PC-9 (cell line): ENCODE measurements around the gene GANC. TPM values are rescaled to one million over a fixed set of nuclear protein-coding genes. Genes with fewer than 3 reads are reported as not detected.

Experiments used
- BruUV-seq: library from RNA; stranded (reverse); fragments of 400-500 nt; replicated peaks from 2 replicates; lab custom pipeline; 2021; lab: Mats Ljungman, UMichigan
- CTCF ChIA-PET: fragments of 300-600 bp; sonication (Branson Sonifier 250); formaldehyde crosslinking; loops from one replicate; lab custom pipeline; 2022; ENCODE audit warnings: antibody characterized with exemption; lab: Charles Lee
- POLR2A ChIA-PET: fragments of 300-600 bp; sonication (Branson Sonifier 250); formaldehyde crosslinking; loops from one replicate; lab custom pipeline; 2022; ENCODE audit warnings: antibody characterized with exemption; ENCODE audit not compliant: unreplicated experiment; lab: Charles Lee
- DNase-seq, 2 experiments: peaks; one replicate each; pipeline versions ENCODE4 v3.0.0 to v3.0.0-alpha.2; 2015 to 2022; ENCODE audit warnings: mixed read lengths in 1 of 2
- H2AFZ ChIP-seq: fragments of 200-600 bp; sonication (generic); 2 replicates; pipeline ENCODE4 v1.8.1; 2017; ENCODE audit warnings: antibody characterized with exemption
- H3F3A ChIP-seq: fragments of 200-600 bp; sonication (generic); 2 replicates; pipeline ENCODE4 v1.8.1; 2017; ENCODE audit warnings: antibody characterized with exemption, mild to moderate bottlenecking, low read depth; ENCODE audit not compliant: insufficient read depth
- H3K27ac ChIP-seq: fragments of 200-600 bp; sonication (generic); 2 replicates; pipeline ENCODE4 v1.6.1; 2016; ENCODE audit warnings: mixed run types
- H3K27me3 ChIP-seq: fragments of 200-600 bp; sonication (generic); 2 replicates; pipeline ENCODE4 v1.6.1; 2016; ENCODE audit warnings: low read depth, mixed run types; ENCODE audit not compliant: insufficient read depth
- H3K36me3 ChIP-seq: fragments of 200-600 bp; sonication (generic); 2 replicates; pipeline ENCODE4 v1.6.1; 2016; ENCODE audit warnings: low read depth, mixed run types
- H3K4me1 ChIP-seq: fragments of 200-600 bp; sonication (generic); replicated peaks from 2 replicates; pipeline ENCODE4 v1.6.1; 2016; ENCODE audit warnings: mixed run types; ENCODE audit not compliant: insufficient read depth
- H3K4me2 ChIP-seq: fragments of 200-600 bp; sonication (generic); 2 replicates; pipeline ENCODE4 v1.6.1; 2017; ENCODE audit warnings: mixed run types
- H3K4me3 ChIP-seq: fragments of 200-600 bp; sonication (generic); 2 replicates; pipeline ENCODE4 v1.6.1; 2016; ENCODE audit warnings: mixed run types
- H3K79me2 ChIP-seq: fragments of 200-600 bp; sonication (generic); 2 replicates; pipeline ENCODE4 v1.6.1; 2017; ENCODE audit warnings: low read depth, mixed run types
- H3K9me2 ChIP-seq: fragments of 200-600 bp; sonication (generic); 2 replicates; pipeline ENCODE4 v1.8.1; 2017; ENCODE audit warnings: mild to moderate bottlenecking; ENCODE audit not compliant: insufficient read depth
- H3K9me3 ChIP-seq: fragments of 200-600 bp; sonication (generic); 2 replicates; pipeline ENCODE4 v1.8.1; 2016; ENCODE audit warnings: low read depth; ENCODE audit not compliant: insufficient read depth
- H4K20me1 ChIP-seq: fragments of 200-600 bp; sonication (generic); 2 replicates; pipeline ENCODE4 v1.8.1; 2017; ENCODE audit not compliant: insufficient read depth
- EZH2 ChIP-seq: fragments of 200-600 bp; sonication (generic); IDR thresholded peaks from 2 replicates; pipeline ENCODE4 v1.8.0; 2017; ENCODE audit warnings: antibody characterized with exemption, low read depth
- intact Hi-C: fragments of 100-400 bp; cut with micrococcal nuclease; formaldehyde crosslinking; loops from one replicate; pipeline ENCODE4 v1.10.0; 2022; ENCODE audit not compliant: unreplicated experiment
- total RNA-seq: library from RNA; stranded (reverse); gene quantifications from 2 replicates; pipeline ENCODE4 v1.2.3, GENCODE V29; 2021
- TF ChIP-seq, protein P1 (sequence below): fragments of 200-600 bp; sonication (generic); conservative IDR thresholded peaks from 2 replicates; pipeline ENCODE4 v1.6.1; 2017; ENCODE audit warnings: mixed run types, antibody characterized with exemption, mild to moderate bottlenecking, moderate library complexity

Gene GANC
- total RNA-seq, 1 experiment from 2014 or later = 16.3 TPM

DNA sequence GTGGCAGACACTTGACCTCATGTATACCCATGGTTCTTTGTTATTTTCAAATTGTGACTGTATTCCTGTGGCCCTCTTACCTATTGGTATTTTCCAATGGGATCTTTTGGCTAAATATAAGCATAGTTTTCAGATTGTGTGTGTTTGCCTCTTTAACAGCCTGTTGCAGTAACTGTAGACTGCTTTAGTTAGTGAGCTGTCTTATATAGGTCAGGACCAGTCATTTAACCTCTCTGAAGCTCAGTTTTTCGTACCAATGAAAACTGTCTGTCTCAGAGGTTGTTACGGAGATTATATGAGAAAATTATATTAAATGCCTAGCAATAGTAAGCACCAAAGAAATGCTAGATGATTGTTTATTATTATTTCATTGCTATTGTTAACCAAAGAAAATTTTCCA, 57.0 kb downstream of the GANC start:
- no peak overlapping the region for H2AFZ ChIP-seq
- TF ChIP-seq EZH2 = no peak
- TF ChIP-seq, protein P1, sequence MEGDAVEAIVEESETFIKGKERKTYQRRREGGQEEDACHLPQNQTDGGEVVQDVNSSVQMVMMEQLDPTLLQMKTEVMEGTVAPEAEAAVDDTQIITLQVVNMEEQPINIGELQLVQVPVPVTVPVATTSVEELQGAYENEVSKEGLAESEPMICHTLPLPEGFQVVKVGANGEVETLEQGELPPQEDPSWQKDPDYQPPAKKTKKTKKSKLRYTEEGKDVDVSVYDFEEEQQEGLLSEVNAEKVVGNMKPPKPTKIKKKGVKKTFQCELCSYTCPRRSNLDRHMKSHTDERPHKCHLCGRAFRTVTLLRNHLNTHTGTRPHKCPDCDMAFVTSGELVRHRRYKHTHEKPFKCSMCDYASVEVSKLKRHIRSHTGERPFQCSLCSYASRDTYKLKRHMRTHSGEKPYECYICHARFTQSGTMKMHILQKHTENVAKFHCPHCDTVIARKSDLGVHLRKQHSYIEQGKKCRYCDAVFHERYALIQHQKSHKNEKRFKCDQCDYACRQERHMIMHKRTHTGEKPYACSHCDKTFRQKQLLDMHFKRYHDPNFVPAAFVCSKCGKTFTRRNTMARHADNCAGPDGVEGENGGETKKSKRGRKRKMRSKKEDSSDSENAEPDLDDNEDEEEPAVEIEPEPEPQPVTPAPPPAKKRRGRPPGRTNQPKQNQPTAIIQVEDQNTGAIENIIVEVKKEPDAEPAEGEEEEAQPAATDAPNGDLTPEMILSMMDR = no peak
- H3K27ac ChIP-seq = no peak overlapping the region
- DNase-seq = no peak
- H3K9me2 ChIP-seq = no peaks in the 10 kb centered on the region
- H3K9me3 ChIP-seq = 0 out of 2 replicates have a peak, but pooled peaks cover 2% of the 10 kb centered on the region
- H3K4me3 ChIP-seq = no peak overlapping the region
- H3K79me2 ChIP-seq = no peaks in the 10 kb centered on the region
- ChIA-PET POLR2A (no interaction called here), CTCF (no interaction called here)
- H3F3A ChIP-seq = no peaks in the 10 kb centered on the region
- no peaks in the 10 kb centered on the region for H4K20me1 ChIP-seq
- H3K36me3 ChIP-seq = no peaks in the 10 kb centered on the region
- no peak overlapping the region for H3K4me2 ChIP-seq
- intact Hi-C loops = no loop called here
- BruUV-seq = no TSS peak
- no peaks in the 10 kb centered on the region for H3K27me3 ChIP-seq
- H3K4me1 ChIP-seq = no peaks in the 10 kb centered on the region

DNA sequence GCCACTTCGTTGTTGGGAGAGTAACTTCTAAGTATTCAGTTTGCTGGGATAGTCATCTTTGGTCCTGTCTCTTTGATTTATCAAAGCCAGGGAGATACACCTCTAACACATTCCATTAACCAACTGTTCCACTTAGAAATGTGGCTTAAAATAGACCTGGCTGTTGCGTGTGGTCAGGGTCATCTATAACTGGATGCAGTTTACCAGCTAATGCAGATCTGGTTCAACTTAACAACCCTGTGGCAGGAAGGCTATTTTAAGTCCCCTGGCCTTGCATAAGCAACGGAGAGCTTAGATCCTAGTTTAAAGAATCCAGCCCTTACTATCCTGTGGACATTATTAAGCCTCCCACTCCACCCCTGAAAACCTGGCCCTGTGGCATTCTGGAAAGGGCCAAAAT, 58.2 kb downstream of the GANC start:
- Histone ChIP-seq H2AFZ (no peak overlapping the region), H3K9me2 (no peaks in the 10 kb centered on the region), H3K79me2 (no peaks in the 10 kb centered on the region), H4K20me1 (no peaks in the 10 kb centered on the region), H3K4me3 (no peak overlapping the region), H3K9me3 (0 out of 2 replicates have a peak, but pooled peaks cover 4% of the 10 kb centered on the region), H3F3A (no peaks in the 10 kb centered on the region), H3K27ac (no peak overlapping the region), H3K36me3 (no peaks in the 10 kb centered on the region), H3K4me2 (no peak overlapping the region), H3K27me3 (no peaks in the 10 kb centered on the region), H3K4me1 (no peaks in the 10 kb centered on the region)
- no peak for TF ChIP-seq EZH2
- TF ChIP-seq, protein P1 = no peak
- no TSS peak for BruUV-seq
- ChIA-PET CTCF (no interaction called here), POLR2A (no interaction called here)
- DNase-seq = no peak
- intact Hi-C loops = no loop called here

DNA sequence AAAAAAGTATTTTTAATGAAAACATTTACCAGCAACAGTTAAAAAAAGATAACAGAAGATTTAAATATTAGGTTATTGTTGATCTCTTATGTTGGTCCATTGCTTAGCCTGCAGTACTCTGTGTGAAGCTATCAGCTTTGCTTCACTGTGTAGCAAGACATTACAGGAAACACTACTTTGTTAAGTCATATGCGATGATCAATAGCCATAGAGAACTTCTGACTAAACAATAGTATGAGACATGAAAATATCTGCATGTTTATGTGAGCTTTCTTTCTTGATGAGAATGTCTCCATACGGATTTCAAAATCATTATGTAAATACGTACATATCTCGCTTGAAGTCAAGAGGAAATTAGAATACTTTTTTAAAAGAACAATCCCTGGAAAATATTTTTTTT, 59.3 kb downstream of the GANC start:
- Histone ChIP-seq H3K79me2 (no peaks in the 10 kb centered on the region), H3K27ac (no peak overlapping the region), H2AFZ (no peak overlapping the region), H4K20me1 (no peaks in the 10 kb centered on the region), H3K4me1 (no peaks in the 10 kb centered on the region), H3F3A (no peaks in the 10 kb centered on the region), H3K9me2 (no peaks in the 10 kb centered on the region), H3K4me3 (no peak overlapping the region), H3K9me3 (0 out of 2 replicates have a peak, but pooled peaks cover 4% of the 10 kb centered on the region), H3K27me3 (no peaks in the 10 kb centered on the region), H3K36me3 (no peaks in the 10 kb centered on the region), H3K4me2 (no peak overlapping the region)
- POLR2A ChIA-PET = interaction anchor here (0.6 kb wide), 1 partner anchor 18 kb away, joined by 3 read pairs; no protein-coding TSS in a partner anchor
- intact Hi-C loops = no loop called here
- no peak for TF ChIP-seq EZH2
- TF ChIP-seq, protein P1 = no peak
- no peak for DNase-seq
- CTCF ChIA-PET = no interaction called here
- no TSS peak for BruUV-seq
